Stimulated activated CD8-positive, alpha-beta memory T cell treated with anti-CD3 and anti-CD28 coated beads, Interleukin-15, amount 100 ng/mL, for 4 hours (primary cell): Measurements from ENCODE around the gene PDZD2.
"Not testable (repeated sequence)": the region's sequence is repeated elsewhere in the genome, so short reads cannot be mapped to it uniquely, and the experiment has no call there.

Experiments used
- DNase-seq, 2 donors: peaks; one replicate each; pipeline ENCODE4 v3.0.0-alpha.2; 2020; ENCODE audit warnings: low read depth in 2 of 2

The PDZD2 gene

GRCh38 chr5:32100691-32101302, 461.9 kb downstream of the PDZD2 start:
- no peak for DNase-seq

- DNase-seq = no peak
Observed at GRCh38 chr5:32102254-32102986, 463.5 kb downstream of the PDZD2 start.

- no peak for DNase-seq
Observed at GRCh38 chr5:32103521-32103920, 464.6 kb downstream of the PDZD2 start.

DNA sequence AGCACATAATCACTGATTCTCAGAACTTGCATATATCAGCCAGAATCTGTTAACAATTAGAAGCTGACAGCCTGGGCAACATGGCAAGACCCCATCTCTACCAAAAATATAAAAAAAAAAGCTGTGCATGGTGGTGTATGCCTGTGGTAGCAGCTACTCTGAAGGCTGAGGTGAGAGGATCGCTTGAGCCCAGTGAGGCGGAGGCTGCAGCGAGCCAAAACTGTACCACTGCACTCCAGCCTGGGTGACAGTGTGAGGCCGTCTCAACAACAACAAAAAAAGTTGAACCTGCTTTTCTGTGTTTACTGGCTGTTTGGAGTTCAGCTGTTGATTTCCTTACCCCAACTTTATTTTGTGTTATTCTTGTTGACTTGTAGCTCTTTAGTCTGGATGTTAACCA, 468.4 kb downstream of the PDZD2 start:
- DNase-seq = no peak

GRCh38 chr5:32108167-32108566, 469.2 kb downstream of the PDZD2 start:
- DNase-seq = no peak

- DNase-seq = no peak
Observed at GRCh38 chr5:32109236-32109635, 470.3 kb downstream of the PDZD2 start.

GRCh38 chr5:32110111-32110696, 471.3 kb downstream of the PDZD2 start:
- no peak for DNase-seq

DNA sequence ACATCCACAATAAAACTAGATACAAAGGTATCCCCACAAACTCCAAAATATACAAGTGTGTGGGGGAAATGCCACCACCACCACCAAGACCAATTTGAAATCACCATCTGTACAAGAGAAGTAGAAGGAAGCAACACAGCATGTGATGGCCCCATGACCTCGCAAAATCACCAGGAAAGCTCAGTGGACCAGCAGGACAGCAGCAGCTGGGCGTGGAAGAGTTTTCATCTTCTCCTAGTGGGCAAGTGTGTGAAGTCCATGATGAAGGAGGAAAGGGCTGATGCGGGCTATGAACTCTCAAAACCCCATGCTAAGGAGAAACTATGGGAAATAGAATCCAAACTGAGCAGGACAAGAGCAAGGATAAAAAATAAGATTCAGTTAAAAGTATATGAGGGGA, 477.1 kb downstream of the PDZD2 start:
- DNase-seq = no peak

GRCh38 chr5:32116574-32117313, 477.8 kb downstream of the PDZD2 start:
- no peak for DNase-seq

DNA sequence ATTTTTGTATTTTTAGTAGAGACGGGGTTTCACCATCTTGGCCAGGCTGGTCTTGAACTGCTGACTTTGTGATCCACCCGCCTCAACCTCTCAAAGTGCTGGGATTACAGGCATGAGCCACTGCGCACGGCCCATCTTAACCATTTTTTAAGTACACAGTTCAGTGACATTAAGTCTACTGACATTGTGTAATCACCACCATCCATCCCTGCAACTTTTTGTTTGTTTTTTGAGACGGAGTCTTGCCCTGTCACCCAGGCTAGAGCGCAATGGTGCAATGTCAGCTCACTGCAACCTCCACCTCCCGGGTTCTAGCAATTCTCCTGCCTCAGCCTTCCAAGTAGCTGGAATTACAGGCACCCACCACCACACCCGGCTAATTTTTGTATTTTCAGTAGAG, 480.0 kb downstream of the PDZD2 start:
- not testable (repeated sequence) for DNase-seq

GRCh38 chr5:32123058-32123805, 484.3 kb downstream of the PDZD2 start:
- DNase-seq = no peak

GRCh38 chr5:32123889-32124676, 485.2 kb downstream of the PDZD2 start:
- no peak for DNase-seq

DNA sequence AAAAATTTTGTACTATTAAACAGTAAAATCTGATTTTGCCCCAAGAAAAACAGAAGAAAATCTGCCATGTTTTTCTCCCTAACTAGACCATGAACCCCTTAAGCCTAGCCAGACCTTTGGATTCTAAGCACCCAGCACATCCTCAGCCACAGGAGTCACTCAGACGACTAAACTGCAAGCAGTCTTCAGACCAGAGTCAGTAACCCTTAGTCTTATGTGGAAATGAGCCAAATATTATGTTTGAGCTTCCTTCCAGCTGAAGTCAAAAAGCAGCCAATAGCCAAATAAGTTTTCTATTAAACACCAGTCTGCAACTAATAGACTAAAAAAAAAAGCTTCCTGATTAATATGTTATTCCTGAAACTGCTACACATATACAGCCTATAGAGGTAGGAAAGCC, 487.8 kb downstream of the PDZD2 start:
- DNase-seq = no peak

DNA sequence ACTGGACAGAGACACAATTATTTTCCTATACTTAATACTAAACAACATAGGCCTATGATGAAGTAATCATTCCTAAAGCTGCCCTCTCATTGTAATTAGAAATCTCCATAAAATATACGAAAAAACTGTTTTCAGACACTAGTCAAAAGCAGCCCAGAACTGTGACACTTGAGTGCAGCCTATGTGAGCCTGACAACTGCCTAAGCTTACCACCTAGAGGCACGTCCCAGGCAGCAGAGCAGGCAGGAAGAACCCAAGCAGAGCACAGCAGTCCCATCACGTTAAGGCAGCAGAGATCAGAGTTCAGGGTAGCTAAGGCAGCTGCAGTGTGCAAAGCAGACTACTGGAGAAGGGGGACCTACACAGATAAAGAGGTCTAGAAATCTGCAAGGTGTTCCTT, 488.8 kb downstream of the PDZD2 start:
- no peak for DNase-seq

DNA sequence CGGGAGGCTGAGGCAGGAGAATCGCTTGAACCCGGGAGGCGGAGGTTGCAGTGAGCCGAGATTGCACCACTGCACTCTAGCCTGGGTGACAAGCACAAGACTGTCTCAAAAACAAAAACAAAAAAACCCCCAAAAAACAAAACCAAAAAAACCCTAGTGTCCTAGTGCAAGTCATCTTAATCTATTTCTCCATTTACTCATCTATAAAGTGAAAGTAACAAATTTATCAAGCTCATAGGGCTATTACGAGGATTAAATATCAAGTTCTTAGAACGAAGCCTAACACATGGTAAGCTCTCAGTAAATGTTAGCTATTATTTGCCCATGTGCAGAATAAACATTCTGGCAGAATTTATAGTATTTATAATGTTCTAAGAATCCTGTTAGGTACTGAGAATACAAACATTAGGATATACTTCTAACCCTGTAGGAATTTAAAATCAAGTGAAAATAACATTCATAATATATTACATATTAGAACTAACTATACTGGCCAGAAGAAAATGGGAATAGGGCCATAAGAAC, 490.2 kb downstream of the PDZD2 start:
- no peak for DNase-seq

GRCh38 chr5:32130865-32131264, 491.9 kb downstream of the PDZD2 start:
- no peak for DNase-seq

DNA sequence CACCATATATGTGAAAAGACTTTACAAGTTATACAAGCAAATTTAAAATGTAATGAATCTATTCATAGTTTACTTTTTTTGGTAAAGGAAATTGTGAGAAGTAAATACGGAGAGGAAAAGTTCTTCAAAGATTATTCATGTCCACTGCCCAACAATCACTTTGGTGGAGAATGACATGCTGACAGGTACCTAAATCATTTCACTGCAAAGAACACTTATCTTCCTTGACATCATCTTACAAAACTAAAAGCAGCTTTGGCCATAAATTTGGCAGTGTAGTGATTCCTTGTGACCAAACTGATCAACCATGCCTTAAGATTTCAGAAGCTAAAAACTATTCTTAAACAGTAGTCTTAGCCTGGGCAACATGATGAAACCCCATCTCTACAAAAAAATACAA, 492.7 kb downstream of the PDZD2 start:
- DNase-seq = no peak

DNA sequence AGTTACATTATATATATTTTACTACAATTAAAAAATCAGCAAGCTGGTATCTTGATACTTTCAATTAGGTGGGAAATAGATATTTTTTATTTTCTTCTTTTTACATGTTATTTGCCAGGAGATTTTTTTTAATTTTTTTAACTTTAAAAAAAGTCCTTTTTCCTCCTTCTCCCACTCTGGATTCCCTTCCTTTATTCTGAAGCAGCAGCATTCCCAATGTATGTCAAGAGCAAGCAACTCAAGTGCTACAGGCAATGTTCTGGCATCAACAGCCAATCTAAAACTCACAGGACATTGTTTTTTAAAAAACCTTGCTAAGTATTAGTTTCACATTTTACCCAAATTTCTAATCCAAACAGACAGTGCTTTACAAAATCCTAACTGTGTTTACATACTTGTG, 493.8 kb downstream of the PDZD2 start:
- DNase-seq = no peak

- DNase-seq = no peak
Observed at GRCh38 chr5:32135086-32135485, 496.2 kb downstream of the PDZD2 start.

DNA sequence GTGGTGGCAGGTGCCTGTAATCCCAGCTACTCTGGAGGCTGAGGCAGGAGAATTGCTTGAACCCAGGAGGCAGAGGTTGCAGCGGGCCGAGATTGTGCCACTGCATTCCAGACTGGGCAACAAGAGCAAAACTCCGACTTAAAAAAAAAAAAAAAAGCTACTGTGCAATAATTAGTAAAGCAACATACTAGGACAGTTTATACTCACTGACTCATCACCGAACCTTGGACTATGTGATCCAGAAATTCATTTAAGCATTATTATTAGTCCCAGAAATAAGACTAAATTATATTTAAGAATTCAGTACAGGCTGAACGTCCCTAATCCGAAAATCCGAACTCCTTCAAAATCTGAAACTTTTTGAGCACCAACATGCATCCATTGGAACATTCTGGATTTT, 497.4 kb downstream of the PDZD2 start:
- DNase-seq = no peak
